ENCODE results near the gene DUSP23. TPM values are rescaled to one million over a fixed set of nuclear protein-coding genes. Genes with fewer than 3 reads are reported as not detected.

Gene DUSP23
- total RNA-seq, 1 donor: 6.3 TPM

- no peaks in the 10 kb centered on the region for H3K9me3 ChIP-seq (ENCODE audit: low read depth, low read length)
- H3K27me3 ChIP-seq (ENCODE audit: insufficient read depth, low read length): peaks cover 6% of the 10 kb centered on the region
- H3K4me1 ChIP-seq (ENCODE audit: insufficient read depth, low read length): no peaks in the 10 kb centered on the region
- no peak overlapping the region for H3K4me3 ChIP-seq (ENCODE audit: low read length)
These were observed 9.5 kb upstream of the DUSP23 start for GRCh38 chr1:159771127-159771895.

GRCh38 chr1:159774465-159774864, 6.3 kb upstream of the DUSP23 start:
- Histone ChIP-seq H3K4me3 (ENCODE audit: low read length) (no peak overlapping the region), H3K27me3 (ENCODE audit: insufficient read depth, low read length) (peaks cover 6% of the 10 kb centered on the region), H3K4me1 (ENCODE audit: insufficient read depth, low read length) (no peaks in the 10 kb centered on the region), H3K9me3 (ENCODE audit: low read depth, low read length) (no peaks in the 10 kb centered on the region)

GRCh38 chr1:159775716-159776115, 5.0 kb upstream of the DUSP23 start:
- no peaks in the 10 kb centered on the region for H3K9me3 ChIP-seq (ENCODE audit: low read depth, low read length)
- H3K4me3 ChIP-seq (ENCODE audit: low read length): no peak overlapping the region
- H3K4me1 ChIP-seq (ENCODE audit: insufficient read depth, low read length): peaks cover 6% of the 10 kb centered on the region
- H3K27me3 ChIP-seq (ENCODE audit: insufficient read depth, low read length): peaks cover 6% of the 10 kb centered on the region

GRCh38 chr1:159778266-159778665, 2.5 kb upstream of the DUSP23 start:
- no peak overlapping the region for H3K4me3 ChIP-seq (ENCODE audit: low read length)
- H3K9me3 ChIP-seq (ENCODE audit: low read depth, low read length): no peaks in the 10 kb centered on the region
- no peaks in the 10 kb centered on the region for H3K27me3 ChIP-seq (ENCODE audit: insufficient read depth, low read length)
- peaks cover 16% of the 10 kb centered on the region for H3K4me1 ChIP-seq (ENCODE audit: insufficient read depth, low read length)

GRCh38 chr1:159779403-159779851, 1.3 kb upstream of the DUSP23 start:
- Histone ChIP-seq H3K27me3 (ENCODE audit: insufficient read depth, low read length) (no peaks in the 10 kb centered on the region), H3K4me1 (ENCODE audit: insufficient read depth, low read length) (peaks cover 16% of the 10 kb centered on the region), H3K4me3 (ENCODE audit: low read length) (no peak overlapping the region), H3K9me3 (ENCODE audit: low read depth, low read length) (no peaks in the 10 kb centered on the region)

GRCh38 chr1:159781992-159782391, 1.2 kb downstream of the DUSP23 start:
- no peak overlapping the region for H3K4me3 ChIP-seq (ENCODE audit: low read length)

GRCh38 chr1:159783724-159784123, 3.0 kb downstream of the DUSP23 start:
- no peaks in the 10 kb centered on the region for H3K9me3 ChIP-seq (ENCODE audit: low read depth, low read length)
- no peak overlapping the region for H3K4me3 ChIP-seq (ENCODE audit: low read length)
- no peaks in the 10 kb centered on the region for H3K27me3 ChIP-seq (ENCODE audit: insufficient read depth, low read length)
- peaks cover 16% of the 10 kb centered on the region for H3K4me1 ChIP-seq (ENCODE audit: insufficient read depth, low read length)

More at GRCh38 chr1:159781992-159782391, 1.2 kb downstream of the DUSP23 start:
- H3K9me3 ChIP-seq (ENCODE audit: low read depth, low read length): no peaks in the 10 kb centered on the region
- H3K4me1 ChIP-seq (ENCODE audit: insufficient read depth, low read length): peaks cover 16% of the 10 kb centered on the region
- H3K27me3 ChIP-seq (ENCODE audit: insufficient read depth, low read length): no peaks in the 10 kb centered on the region

- no peaks in the 10 kb centered on the region for H3K9me3 ChIP-seq (ENCODE audit: low read depth, low read length)
These were observed 5.7 kb downstream of the DUSP23 start for GRCh38 chr1:159786465-159786864.

GRCh38 chr1:159786966-159787365, 6.2 kb downstream of the DUSP23 start:
- H3K4me1 ChIP-seq (ENCODE audit: insufficient read depth, low read length): peaks cover under 1% of the 10 kb centered on the region
- no peaks in the 10 kb centered on the region for H3K27me3 ChIP-seq (ENCODE audit: insufficient read depth, low read length)
- no peak overlapping the region for H3K4me3 ChIP-seq (ENCODE audit: low read length)
- no peaks in the 10 kb centered on the region for H3K9me3 ChIP-seq (ENCODE audit: low read depth, low read length)

More at GRCh38 chr1:159786465-159786864, 5.7 kb downstream of the DUSP23 start:
- no peak overlapping the region for H3K4me3 ChIP-seq (ENCODE audit: low read length)
- peaks cover 6% of the 10 kb centered on the region for H3K4me1 ChIP-seq (ENCODE audit: insufficient read depth, low read length)
- H3K27me3 ChIP-seq (ENCODE audit: insufficient read depth, low read length): no peaks in the 10 kb centered on the region

- Histone ChIP-seq H3K4me3 (ENCODE audit: low read length) (no peak overlapping the region), H3K9me3 (ENCODE audit: low read depth, low read length) (no peaks in the 10 kb centered on the region), H3K27me3 (ENCODE audit: insufficient read depth, low read length) (peaks cover 3% of the 10 kb centered on the region), H3K4me1 (ENCODE audit: insufficient read depth, low read length) (no peaks in the 10 kb centered on the region)
These were observed 9.6 kb downstream of the DUSP23 start for GRCh38 chr1:159790237-159790917.

- Histone ChIP-seq H3K4me1 (ENCODE audit: insufficient read depth, low read length) (no peaks in the 10 kb centered on the region), H3K27me3 (ENCODE audit: insufficient read depth, low read length) (peaks cover 3% of the 10 kb centered on the region), H3K4me3 (ENCODE audit: low read length) (no peak overlapping the region), H3K9me3 (ENCODE audit: low read depth, low read length) (no peaks in the 10 kb centered on the region)
These were observed 10.3 kb downstream of the DUSP23 start for GRCh38 chr1:159791031-159791430.

GRCh38 chr1:159791461-159791860, 10.7 kb downstream of the DUSP23 start:
- Histone ChIP-seq H3K4me3 (ENCODE audit: low read length) (no peak overlapping the region), H3K27me3 (ENCODE audit: insufficient read depth, low read length) (peaks cover 3% of the 10 kb centered on the region), H3K9me3 (ENCODE audit: low read depth, low read length) (no peaks in the 10 kb centered on the region), H3K4me1 (ENCODE audit: insufficient read depth, low read length) (no peaks in the 10 kb centered on the region)

- peaks cover 3% of the 10 kb centered on the region for H3K27me3 ChIP-seq (ENCODE audit: insufficient read depth, low read length)
- H3K9me3 ChIP-seq (ENCODE audit: low read depth, low read length): no peaks in the 10 kb centered on the region
- peaks cover 14% of the 10 kb centered on the region for H3K4me1 ChIP-seq (ENCODE audit: insufficient read depth, low read length)
- H3K4me3 ChIP-seq (ENCODE audit: low read length): no peak overlapping the region
These were observed 14.8 kb downstream of the DUSP23 start for GRCh38 chr1:159795534-159795933.

GRCh38 chr1:159798893-159799292, 18.1 kb downstream of the DUSP23 start:
- no peak overlapping the region for H3K4me3 ChIP-seq (ENCODE audit: low read length)
- H3K27me3 ChIP-seq (ENCODE audit: insufficient read depth, low read length): no peaks in the 10 kb centered on the region
- H3K9me3 ChIP-seq (ENCODE audit: low read depth, low read length): no peaks in the 10 kb centered on the region
- peaks cover 35% of the 10 kb centered on the region for H3K4me1 ChIP-seq (ENCODE audit: insufficient read depth, low read length)

GRCh38 chr1:159799446-159799985, 18.8 kb downstream of the DUSP23 start:
- H3K4me3 ChIP-seq (ENCODE audit: low read length): no peak overlapping the region
- no peaks in the 10 kb centered on the region for H3K9me3 ChIP-seq (ENCODE audit: low read depth, low read length)
- H3K4me1 ChIP-seq (ENCODE audit: insufficient read depth, low read length): peaks cover 36% of the 10 kb centered on the region
- no peaks in the 10 kb centered on the region for H3K27me3 ChIP-seq (ENCODE audit: insufficient read depth, low read length)

Measured in mononuclear cell (primary cell).